A673 (cell line): ENCODE results near the gene ERC1.

ENCODE experiments used
- EZH2 ChIP-seq: fragments of 200-600 bp; sonication (generic); IDR thresholded peaks from 2 replicates; pipeline ENCODE4 v1.6.1; 2017; ENCODE audit warnings: borderline replicate concordance, low read depth, mild to moderate bottlenecking, mixed read lengths, antibody characterized with exemption, low read length; ENCODE audit not compliant: poor library complexity, severe bottlenecking
- TF ChIP-seq, protein P1 (sequence below): fragments of 300-800, 200-600 bp; sonication (generic); conservative IDR thresholded peaks from 2 replicates; pipeline ENCODE4 v1.5.1; 2017; ENCODE audit warnings: low read depth, mild to moderate bottlenecking, antibody characterized with exemption, low read length, moderate library complexity, mixed read lengths

DNA sequence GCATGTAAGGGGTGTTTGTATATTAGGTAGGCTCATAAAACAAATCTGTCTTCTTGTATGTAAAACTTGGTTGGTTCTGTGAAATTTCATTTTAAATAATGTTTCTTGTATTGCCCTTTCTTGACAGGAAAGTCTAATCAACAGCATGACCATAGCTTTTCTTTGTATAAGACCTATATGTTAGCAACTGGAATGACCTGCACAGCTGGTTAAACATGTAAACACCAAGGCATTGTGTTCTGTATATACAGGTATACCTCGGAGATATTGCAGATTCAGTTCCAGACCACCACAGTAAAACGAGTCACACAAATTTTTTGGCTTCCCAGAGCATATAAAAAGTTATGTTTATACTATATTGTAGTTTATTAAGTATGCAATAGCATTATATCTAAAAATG, 183.6 kb downstream of the ERC1 start:
- TF ChIP-seq EZH2, result no peak
- TF ChIP-seq, protein P1, sequence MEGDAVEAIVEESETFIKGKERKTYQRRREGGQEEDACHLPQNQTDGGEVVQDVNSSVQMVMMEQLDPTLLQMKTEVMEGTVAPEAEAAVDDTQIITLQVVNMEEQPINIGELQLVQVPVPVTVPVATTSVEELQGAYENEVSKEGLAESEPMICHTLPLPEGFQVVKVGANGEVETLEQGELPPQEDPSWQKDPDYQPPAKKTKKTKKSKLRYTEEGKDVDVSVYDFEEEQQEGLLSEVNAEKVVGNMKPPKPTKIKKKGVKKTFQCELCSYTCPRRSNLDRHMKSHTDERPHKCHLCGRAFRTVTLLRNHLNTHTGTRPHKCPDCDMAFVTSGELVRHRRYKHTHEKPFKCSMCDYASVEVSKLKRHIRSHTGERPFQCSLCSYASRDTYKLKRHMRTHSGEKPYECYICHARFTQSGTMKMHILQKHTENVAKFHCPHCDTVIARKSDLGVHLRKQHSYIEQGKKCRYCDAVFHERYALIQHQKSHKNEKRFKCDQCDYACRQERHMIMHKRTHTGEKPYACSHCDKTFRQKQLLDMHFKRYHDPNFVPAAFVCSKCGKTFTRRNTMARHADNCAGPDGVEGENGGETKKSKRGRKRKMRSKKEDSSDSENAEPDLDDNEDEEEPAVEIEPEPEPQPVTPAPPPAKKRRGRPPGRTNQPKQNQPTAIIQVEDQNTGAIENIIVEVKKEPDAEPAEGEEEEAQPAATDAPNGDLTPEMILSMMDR, result no peak
